HG03457 (cell line): Measurements from ENCODE around the gene CACNA2D3.

ENCODE experiments used
- ATAC-seq: cut with Tn5 transposase; IDR thresholded peaks from one replicate; pipeline ENCODE4 v1.9.1; 2021; ENCODE audit warnings: moderate number of reproducible peaks; ENCODE audit not compliant: unreplicated experiment

CACNA2D3 gene

DNA sequence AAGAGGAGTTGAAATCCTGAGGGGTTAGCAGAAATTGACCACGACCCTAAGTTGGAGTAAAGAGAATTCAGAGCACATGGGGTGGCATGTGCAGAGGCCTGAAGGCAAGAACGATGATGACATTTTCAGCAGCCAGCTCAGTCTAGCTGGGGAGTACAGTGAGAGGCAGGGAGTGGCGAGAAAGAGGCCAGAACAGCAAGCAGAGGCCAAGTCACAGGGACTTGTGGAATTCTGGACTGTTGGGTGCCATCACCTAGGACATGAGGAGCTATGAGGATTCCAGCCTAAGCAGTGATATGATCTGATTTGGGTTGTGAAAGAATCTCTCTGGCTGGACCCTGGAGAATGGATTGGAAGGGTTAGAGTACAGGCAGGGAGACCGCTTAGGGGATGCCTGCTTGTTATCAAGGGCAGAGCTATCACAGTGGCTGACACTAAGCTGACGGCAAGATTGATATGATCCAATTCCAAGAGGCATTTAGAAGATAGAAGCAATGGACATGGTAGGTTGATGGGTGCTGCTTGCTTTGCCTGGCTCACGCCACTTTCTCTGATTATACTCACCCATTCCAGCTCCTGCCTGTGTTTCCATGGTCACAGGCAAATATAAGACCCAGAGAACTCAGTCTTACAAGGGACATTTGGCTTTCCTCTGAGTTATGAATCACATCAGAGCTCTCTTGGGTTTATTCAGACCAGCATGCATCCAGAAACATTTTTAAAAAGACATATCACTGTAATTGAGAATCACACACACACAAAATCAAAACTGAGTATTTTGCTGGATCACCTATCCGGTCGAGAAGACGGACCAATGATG, 739.1 kb downstream of the CACNA2D3 start:
- ATAC-seq = no peak

DNA sequence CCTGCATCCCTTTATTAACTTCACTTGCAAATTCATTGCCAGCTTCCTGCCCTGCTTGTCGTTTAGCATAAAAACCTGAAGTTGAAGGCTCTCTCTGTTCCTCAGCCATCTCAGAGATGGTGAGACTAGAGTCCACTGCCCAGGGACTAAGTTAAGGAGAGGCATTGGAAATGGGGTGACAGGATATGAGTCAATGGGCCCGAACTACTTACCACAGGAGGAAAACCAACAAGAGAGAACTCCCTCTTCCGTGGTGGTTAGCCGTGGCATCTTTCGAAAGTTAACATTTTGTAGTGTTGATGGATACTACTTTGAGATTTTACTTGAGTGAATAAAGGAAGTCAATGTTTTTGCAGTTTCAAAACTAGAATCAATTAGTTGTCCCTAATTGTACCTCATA, 740.2 kb downstream of the CACNA2D3 start:
- no peak for ATAC-seq

DNA sequence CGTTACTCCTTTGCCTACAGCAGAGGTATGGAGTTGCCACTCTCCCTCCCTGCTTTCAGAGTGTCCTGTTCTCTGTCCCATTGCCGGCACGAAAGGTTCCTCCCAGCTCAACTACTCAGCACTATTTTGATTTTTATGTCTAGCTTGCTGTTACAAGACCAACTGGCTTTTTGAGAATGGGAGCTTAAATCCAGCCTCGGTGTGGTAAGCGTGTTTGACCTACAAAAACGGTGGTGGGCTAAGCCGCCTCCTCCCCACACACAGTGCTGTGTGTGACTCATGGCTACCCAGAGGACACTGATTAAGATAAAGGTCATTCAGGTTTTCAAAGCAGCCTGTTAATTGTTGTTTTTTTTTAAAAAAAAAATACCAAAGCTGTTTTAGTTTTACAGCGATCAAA, 741.0 kb downstream of the CACNA2D3 start:
- ATAC-seq = no peak

DNA sequence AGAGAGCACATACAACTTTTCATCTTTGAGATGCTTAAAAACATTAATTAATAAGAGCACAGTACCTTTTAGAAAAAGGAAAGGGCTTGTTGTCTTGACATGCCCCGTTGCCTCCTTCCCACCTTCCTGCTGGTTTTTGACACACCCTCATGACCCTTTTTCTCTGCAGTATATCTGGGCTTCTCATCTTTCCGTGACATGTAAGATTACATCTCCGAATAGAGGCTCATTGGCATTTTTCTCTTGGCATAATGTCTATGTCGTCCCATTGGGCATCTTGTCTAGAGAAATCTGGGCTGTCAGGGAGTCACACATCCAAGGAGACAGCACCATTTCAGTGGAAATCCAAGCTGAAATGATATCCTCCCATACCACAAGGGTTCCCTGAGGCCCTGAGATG, 741.4 kb downstream of the CACNA2D3 start:
- no peak for ATAC-seq

DNA sequence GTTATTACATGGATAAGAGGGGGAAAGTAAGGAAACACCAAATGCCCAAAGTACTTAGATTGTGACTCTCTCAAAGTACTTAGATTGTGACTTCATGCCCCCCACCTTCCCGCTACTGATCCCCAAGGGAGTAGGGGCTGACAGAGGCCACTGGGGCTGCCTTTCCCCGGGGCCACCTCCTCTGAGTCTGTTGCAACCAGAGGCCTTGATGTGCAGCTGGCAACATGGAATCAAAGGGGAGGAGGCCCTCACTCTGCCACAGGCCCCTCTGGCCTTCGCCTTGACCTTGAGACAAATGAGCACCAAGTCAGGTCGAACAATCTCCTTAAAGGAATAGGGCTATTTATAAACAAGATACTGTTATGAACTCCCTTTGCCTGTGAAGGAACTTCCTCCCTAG, 743.0 kb downstream of the CACNA2D3 start:
- ATAC-seq = no peak

DNA sequence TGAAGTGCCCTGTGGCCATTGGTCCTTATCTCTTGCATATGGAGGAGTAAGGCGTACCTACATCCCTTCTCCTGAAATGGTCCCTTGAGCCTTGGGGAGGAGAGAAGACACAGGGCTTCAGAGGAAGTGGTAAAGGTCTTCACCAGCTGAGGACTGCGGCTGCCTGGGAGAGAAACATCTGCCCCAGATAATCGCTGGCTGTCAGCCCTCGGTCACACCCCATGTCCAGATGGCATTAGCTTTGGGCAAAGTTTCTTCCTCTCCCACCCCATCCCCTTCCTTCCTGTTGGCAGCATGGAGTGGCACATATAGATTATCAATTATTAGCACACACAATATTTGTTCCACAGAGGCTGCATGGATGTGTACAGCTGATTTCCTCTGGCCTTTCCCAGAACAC, 743.9 kb downstream of the CACNA2D3 start:
- no peak for ATAC-seq

DNA sequence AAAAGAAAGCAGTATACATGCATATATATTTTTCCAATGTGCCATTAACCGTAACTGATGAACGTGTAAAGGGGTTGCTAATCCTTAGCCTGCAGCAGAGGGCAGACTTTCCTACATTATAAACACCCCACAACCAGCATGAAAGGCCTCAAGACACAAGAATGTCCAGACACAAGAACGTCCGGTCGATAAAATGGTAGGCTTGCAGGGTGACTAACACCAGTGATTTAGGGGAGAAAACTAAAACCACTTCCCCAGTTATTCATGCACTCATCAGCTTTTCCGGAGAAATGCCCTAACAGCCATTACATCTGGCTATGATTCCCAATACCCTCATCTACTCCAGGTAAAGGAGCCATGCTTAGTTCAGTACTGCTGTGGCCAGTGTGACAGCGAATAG, 748.1 kb downstream of the CACNA2D3 start:
- no peak for ATAC-seq

DNA sequence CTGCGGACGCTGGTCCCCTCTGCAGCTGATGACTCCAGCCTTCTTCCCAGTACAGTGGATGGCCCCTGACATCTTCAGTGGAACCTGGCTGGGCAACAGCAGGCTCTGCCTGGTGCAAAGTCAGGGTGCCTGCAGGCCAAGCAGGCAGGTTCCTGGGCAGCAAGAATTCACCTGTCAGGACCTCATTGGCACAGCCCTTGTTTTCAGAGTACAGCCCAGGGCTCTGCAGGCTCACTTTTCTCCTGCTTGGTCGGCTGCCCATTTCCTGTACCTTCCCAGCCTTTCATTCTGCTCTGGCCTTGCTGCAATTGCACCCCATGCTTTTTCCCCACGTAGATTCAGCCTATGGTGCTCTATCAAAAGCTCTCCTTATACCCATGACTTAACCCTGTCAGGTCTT, 749.5 kb downstream of the CACNA2D3 start:
- ATAC-seq = no peak

DNA sequence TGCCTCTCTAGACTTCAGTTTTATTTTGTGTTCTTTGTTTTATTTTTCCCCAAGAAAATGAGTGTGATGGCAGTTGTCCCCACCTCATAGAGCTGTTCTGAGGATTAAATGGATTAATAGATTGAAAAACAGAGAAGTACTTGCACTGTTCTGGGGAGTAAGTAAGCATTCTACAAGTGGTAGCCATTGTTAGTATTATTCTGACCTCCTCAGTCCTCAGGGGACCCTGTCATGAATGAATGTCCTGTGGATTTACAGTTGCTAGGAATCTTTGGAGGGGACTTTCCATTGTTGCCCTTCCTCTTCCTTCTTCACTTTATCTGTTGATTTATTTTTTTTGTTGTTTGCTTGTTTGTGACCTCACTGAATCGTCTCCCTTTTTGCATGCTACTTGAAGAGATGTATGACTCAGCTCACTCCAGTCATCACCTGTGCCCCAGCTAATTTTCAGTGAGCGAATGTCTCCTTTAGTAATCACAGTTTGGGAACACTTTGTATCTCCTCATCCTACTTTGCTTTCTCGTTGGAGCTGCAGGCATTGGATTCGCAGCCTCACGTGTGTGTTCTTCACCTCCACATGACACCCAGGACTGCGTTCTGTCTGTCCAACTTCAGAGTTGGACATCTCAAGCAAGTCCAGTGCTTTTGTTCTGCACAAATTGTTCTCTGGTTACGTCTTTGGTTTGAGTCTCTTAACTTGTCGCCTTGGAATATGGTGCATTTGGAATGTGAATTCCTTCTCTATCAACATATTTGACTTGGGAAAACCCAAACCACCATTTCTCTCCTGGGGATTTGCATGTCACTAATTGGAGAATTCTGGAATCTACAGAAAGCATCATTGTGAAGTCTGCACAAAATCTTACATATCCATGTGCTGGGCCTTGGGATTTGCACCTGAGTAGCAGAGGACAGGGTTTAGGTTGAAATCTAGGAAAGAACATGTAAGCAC, 751.0 kb downstream of the CACNA2D3 start:
- ATAC-seq = no peak

DNA sequence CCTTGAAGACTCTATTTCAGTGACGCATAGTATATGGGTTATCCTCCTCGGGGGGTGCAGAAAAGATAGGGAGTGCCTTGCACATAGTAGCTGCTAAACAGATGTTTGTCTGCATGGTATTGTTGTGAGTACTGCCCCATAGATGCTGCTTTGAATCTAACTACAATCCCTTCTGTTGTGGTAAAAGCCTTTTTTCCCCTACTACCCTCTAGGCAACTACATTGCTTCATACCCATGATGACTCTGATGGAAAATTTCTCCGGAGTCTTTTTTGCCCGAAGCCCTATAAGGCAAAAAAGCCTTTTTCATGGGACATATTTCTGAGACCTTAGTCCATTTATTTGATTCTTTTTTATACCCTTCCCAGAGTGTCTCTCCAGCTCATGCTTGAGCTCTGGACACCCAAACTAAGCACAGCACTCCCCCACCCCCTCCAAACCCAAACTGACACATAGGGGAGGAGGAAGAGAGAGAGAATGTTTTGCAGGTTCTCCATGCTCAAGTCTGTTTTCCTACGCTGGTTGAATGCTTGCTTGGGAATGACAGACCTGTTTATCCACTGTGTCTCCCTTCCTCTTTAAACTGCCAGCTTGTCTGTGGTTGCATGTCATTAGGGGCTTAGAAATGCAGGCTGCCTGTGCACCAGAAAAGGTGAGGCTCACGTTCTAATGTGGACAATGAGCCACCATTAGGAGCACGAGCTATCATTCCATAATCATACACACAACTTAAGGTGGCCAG, 752.6 kb downstream of the CACNA2D3 start:
- no peak for ATAC-seq

DNA sequence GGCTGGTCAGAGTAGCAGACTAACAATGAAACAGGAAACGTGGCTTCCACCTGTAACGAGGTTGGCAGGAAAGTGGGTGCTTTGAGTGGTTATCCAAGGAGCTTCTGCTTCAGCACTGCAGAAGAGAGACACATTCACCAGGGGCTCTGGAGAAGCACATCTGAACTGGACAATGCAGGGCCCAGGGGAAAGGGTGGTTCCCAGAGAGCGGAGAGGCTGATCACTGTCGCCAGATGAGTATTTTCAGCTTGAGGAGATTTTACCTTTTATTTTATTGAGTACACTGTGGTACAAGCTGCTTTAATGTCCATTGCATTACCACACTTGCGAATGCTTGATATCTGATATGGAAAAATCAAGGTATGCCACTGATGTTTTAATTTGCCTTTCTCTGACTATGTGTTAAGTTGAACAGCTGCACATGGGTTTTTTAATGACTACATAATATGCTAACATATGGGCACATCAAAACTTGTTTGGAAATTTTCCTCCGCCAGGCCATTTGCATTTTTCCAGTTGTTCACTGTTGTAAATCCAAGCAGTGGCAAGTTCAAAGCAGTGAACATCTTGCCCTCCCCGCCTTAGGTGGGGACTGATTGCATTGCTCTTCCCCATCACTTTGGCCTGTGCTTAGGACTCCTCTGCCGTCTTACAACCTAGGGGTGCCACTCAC, 753.4 kb downstream of the CACNA2D3 start:
- ATAC-seq = no peak

DNA sequence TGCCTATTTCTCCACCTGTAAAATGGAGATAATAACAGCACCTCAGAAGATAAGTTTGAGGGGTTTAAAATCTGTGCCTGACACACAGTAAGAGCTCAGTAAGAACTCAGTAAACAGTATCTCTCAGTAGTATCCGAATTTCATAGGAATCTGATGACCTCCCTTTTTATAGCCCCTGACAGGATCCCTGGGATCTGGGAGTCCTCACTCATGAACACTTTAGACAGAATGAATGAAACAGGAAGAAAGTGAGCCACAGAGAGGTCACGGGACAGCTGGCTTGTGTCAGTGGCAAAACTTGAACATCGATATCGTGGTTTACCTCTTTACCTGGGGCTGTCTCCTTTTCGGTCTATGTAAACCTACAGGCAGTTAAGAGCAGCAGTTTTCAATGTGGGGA, 754.3 kb downstream of the CACNA2D3 start:
- no peak for ATAC-seq

DNA sequence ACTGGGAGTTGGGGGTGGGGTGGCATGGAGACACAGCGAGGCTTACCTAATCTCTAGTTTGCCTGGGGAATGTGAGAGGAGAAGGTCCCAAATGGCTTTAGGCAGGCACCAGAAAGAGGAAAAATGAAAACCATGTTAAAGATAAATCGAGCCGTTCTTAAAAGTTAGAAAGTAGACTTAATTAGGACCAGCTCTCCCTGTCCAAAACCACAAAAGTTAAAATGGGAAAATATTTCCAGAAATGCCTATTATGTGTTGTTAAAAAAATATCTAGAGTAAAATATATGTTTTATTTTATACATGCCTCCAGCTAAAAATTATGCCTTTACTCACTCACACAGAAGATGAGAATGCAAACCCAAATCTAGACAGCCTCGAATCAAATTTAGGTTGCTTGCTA, 755.4 kb downstream of the CACNA2D3 start:
- no peak for ATAC-seq

DNA sequence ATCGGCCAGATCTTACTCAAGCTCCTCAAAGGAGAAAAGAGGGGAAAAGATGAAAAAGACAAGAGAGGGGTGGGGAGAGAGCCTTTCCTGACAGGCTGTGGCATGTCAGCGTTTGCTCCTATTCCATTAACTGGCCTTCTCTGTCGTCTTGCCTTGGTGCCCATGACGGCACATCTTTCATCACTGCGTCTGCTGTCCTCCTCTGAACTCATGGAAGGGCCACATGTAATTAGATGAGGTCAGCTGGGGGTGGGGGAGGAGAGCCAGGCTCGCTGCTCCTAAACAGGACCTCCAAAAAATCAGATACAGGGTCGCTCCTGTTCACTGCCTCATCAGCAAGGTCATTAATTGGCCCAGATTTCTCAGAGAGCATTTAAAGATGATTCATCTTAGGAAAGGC, 755.8 kb downstream of the CACNA2D3 start:
- no peak for ATAC-seq

DNA sequence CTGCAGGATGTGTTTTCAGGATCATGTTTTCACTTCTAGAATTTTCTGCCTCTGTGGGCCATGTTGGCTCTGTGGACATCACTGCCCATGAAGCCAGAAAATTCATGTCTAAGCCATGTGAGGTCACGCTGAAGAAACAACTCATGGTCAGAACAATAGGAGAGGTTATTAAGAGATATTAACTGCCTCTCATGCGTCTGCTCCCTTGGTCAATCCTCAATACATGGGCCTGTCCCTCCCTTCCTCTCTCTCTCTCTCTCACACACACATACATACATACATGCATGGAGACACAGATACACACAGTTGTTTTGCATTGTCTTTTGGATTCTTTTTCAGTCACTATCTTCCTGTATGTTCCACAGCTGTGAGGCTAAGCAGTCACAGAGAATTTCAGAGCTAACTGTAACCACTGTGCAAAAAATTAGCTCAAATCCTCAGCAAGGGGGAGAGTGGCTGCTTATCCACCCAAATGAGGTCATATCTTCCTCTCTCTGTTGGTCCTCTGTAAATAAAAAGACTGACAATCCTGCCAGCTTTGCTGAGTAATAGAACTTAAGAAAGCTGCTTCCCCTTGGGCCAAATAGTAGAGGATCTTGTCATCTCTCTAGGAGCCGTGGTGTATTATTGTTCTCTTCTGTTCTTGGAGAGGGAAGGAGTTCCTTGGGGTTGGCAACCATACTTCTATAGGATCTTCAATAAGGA, 759.9 kb downstream of the CACNA2D3 start:
- no peak for ATAC-seq

DNA sequence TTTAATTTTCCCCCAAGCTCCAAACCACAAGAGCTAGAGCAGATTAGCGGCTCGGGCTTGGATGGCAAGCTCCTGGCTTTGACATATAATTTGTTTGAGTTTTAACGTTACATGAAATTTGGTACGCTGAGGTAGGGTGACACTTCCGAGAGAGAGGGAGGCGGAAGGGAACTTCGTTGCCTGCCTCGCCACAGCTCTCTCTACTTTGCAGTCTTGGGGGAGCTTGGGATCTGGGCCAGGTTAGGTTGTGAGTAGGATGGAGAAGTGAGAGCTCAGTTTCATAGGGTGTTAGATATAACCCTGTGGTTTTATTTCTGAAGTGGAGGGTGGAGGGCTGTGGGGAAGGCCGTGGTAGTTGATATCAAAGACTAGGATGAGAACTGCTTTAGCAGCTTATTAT, 765.8 kb downstream of the CACNA2D3 start:
- no peak for ATAC-seq

DNA sequence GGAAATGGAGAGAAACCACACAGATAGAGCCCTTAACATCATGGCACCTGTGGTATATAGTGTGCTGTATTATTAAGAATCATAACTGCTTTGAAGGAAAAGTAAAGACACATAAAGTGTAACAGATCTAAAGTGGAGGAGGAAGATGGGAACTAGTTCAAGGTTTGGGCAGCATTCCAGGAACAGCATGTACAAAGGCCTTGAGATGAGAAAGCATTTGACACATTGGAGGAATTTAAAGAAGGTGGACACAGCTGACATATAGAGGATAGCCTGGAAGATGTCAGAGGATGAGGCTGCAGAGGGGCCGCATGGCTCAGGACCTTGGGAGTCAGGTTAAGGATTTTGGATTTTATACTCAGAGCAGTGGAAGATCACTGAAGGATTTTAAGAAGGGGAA, 766.5 kb downstream of the CACNA2D3 start:
- no peak for ATAC-seq

DNA sequence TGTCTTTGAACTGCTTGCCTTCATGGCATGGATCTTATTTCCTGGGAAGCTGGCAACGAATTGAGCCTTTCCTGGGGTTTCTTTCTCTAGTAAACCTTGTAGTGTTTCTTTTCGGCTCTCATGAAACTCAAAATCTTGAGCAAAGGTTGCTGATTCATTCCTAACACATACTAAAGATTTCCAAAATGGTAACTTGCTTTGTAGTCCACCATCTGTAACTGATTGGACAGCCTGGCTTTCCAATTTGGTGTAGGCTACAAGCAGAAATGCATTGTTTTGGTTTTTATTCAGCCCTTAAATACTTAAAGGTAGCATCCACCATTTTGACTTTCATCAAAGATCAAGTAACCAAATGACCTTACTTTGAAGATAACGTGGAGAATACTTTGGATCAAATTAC, 767.4 kb downstream of the CACNA2D3 start:
- ATAC-seq = no peak

DNA sequence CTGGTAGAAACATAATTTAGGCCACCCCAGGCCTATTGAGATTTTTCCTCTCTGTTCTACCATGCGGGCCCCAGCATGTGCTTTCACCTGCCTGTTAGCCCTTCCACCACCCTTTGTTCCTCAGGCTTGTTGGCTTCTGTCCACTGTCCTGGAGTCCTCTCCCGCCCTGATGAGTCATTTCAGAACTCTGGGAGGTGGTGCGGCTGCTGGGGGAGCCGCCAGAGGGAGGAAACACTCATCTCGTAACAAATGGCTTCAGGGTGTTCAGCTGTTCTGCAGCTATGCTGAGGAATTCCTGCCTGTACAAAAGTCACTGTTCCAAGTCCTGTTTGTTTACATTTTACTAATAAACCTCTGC, 769.2 kb downstream of the CACNA2D3 start:
- no peak for ATAC-seq

DNA sequence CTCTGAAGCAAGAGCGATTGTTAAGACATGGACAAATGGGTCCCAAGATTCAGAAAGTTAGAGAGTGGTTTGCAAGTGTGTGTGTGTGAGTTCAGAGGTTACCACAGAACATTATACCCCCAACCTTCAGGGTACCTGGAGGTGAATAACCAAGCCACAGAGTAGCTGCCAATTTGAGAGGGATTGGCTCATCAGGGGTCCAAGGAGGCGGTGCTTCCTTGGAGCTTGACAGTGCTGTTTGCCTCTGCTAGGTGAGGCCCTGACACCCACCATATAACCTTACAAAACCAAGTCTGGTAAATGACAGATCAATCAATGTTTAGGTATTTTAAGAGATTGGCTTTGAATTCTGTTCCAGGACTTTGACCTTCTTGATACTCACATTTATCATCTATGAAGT, 769.8 kb downstream of the CACNA2D3 start:
- no peak for ATAC-seq
